Ascending aorta (tissue), 2 donors: ENCODE results near the gene PIEZO1. TPM values are rescaled to one million over a fixed set of nuclear protein-coding genes. Genes with fewer than 3 reads are reported as not detected.

ENCODE experiments used
- DNase-seq, 2 donors: peaks; one replicate each; pipeline ENCODE4 v3.0.0-alpha.2; 2019; ENCODE audit warnings: low spot score in 2 of 2
- H3K27ac ChIP-seq, 2 donors: fragments of 200-600 bp; sonication (generic); one replicate each; pipeline ENCODE4 v1.5.1; 2016 to 2017; ENCODE audit warnings: mild to moderate bottlenecking in 1 of 2
- H3K27me3 ChIP-seq: fragments of 200-600 bp; sonication (generic); one replicate; pipeline ENCODE4 v1.5.1; 2017
- H3K36me3 ChIP-seq, 2 donors: fragments of 200-600 bp; sonication (generic); one replicate each; pipeline ENCODE4 v1.5.1; 2016
- H3K4me1 ChIP-seq, 2 donors: fragments of 200-600 bp; sonication (generic); one replicate each; pipeline ENCODE4 v1.5.1; 2016 to 2017; ENCODE audit warnings: mild to moderate bottlenecking in 1 of 2
- H3K4me3 ChIP-seq, 2 donors: fragments of 200-600 bp; sonication (generic); one replicate each; pipeline ENCODE4 v1.5.1; 2016 to 2017; ENCODE audit warnings: mild to moderate bottlenecking in 1 of 2
- H3K9me3 ChIP-seq, 2 donors: fragments of 200-600 bp; sonication (generic); one replicate each; pipeline ENCODE4 v1.5.1; 2016
- CTCF ChIP-seq, 3 experiments: fragments of 200-600 bp in 2 of 3; fragments of 450-650 bp in 1 of 3; sonication (generic) in 2 of 3; IDR thresholded peaks; one replicate each; pipeline ENCODE4 v1.5.1; 2016 to 2019; ENCODE audit warnings: antibody characterized with exemption in 3 of 3, mild to moderate bottlenecking in 1 of 3, moderate library complexity in 1 of 3
- intact Hi-C: fragments of 100-400 bp; cut with DNase I; formaldehyde crosslinking; loops from one replicate; pipeline ENCODE4 v1.15.1; 2023
- total RNA-seq: library from RNA; depleted of rRNA; stranded (reverse); fragments of >200 nt; gene quantifications from one replicate; pipeline ENCODE4 v1.1.0, GENCODE V29; 2016

The PIEZO1 gene
- total RNA-seq, 1 donor from 2014 or later, result 428 TPM

GRCh38 chr16:88677721-88678120 lies 107.3 kb downstream of the PIEZO1 start:
- H3K36me3 ChIP-seq, result no peaks in the 10 kb centered on the region
- TF ChIP-seq CTCF (IDR thresholded peaks at IDR 0.05), result no peak
- no peaks in the 10 kb centered on the region for H3K4me1 ChIP-seq
- no peak overlapping the region for H3K4me3 ChIP-seq
- intact Hi-C loops, result no loop called here
- H3K27me3 ChIP-seq, result peaks cover 7% of the 10 kb centered on the region
- no peaks in the 10 kb centered on the region for H3K9me3 ChIP-seq
- no peak overlapping the region for H3K27ac ChIP-seq
- DNase-seq, result no peak

- Histone ChIP-seq H3K27me3 (peaks cover 7% of the 10 kb centered on the region), H3K27ac (no peak overlapping the region), H3K4me3 (no peak overlapping the region), H3K36me3 (no peaks in the 10 kb centered on the region), H3K9me3 (no peaks in the 10 kb centered on the region), H3K4me1 (no peaks in the 10 kb centered on the region)
- no peak for DNase-seq
- no peak for TF ChIP-seq CTCF (IDR thresholded peaks at IDR 0.05)
- intact Hi-C loops, result no loop called here
These were observed 108.3 kb downstream of the PIEZO1 start for GRCh38 chr16:88676502-88677242.

DNA sequence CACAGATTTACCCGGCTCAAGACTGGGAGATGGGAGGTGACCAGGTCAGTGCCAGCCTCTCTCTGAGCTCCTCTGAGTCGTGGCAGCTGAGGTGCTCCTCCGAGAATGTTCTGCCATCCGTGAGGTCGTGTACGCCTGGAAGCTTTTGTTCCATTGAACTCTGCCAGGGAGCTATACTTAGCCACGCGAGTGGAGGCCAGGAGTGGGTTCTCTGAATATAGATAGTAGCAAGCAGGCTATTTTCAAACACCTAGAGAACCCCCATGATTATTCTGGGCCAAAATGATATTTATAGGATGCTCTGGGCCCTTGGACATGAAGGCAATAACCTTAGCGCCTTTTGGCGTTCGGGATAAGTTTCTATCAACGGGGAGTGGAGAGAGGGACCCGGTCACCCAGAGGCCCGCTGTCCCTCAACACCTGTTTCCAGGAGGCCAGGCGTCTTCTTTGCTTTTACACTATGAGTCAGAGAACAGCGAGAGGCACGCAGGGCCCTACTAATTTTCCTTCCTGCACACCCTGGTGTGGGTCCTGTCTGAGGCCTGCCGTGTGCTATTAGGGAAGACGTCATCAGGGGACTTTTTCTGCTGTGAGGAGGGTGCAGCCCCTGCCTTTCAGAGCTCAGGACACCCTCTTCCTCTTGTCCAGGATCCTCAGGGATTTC lies 111.2 kb downstream of the PIEZO1 start:
- no peak overlapping the region for H3K27ac ChIP-seq
- peaks cover 7% of the 10 kb centered on the region for H3K27me3 ChIP-seq
- H3K9me3 ChIP-seq, result no peaks in the 10 kb centered on the region
- no peak for DNase-seq
- H3K4me3 ChIP-seq, result no peak overlapping the region
- intact Hi-C loops, result no loop called here
- TF ChIP-seq CTCF (IDR thresholded peaks at IDR 0.05), result no peak
- H3K36me3 ChIP-seq, result no peaks in the 10 kb centered on the region
- no peaks in the 10 kb centered on the region for H3K4me1 ChIP-seq

GRCh38 chr16:88672776-88673175 lies 112.2 kb downstream of the PIEZO1 start:
- intact Hi-C loops, result no loop called here
- Histone ChIP-seq H3K27me3 (peaks cover under 1% of the 10 kb centered on the region), H3K4me1 (no peaks in the 10 kb centered on the region), H3K27ac (no peak overlapping the region), H3K9me3 (no peaks in the 10 kb centered on the region), H3K36me3 (no peaks in the 10 kb centered on the region), H3K4me3 (no peak overlapping the region)
- TF ChIP-seq CTCF (IDR thresholded peaks at IDR 0.05), result no peak
- DNase-seq, result no peak

DNA sequence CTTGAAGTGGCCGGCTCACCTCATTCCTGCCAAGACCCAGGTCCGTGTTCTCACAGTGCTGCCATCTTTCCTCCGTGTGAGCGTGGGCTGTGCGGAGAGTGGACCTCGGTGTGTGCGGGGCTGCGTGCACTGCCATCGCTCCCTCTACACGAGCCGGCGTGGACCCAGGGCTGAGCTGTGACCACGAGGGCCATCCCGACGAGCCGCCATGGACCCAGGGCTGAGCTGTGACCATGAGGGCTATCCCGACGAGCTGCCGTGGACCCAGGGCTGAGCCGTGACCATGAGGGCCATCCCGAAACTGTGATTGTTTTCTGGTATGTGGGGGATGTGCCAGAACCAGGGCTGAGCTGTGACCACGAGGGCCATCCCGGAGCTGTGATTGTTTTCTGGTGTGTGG lies 113.2 kb downstream of the PIEZO1 start:
- H3K9me3 ChIP-seq, result no peaks in the 10 kb centered on the region
- intact Hi-C loops, result no loop called here
- no peak for DNase-seq
- no peak overlapping the region for H3K27ac ChIP-seq
- no peaks in the 10 kb centered on the region for H3K27me3 ChIP-seq
- H3K36me3 ChIP-seq, result no peaks in the 10 kb centered on the region
- no peak for TF ChIP-seq CTCF (IDR thresholded peaks at IDR 0.05)
- H3K4me1 ChIP-seq, result no peaks in the 10 kb centered on the region
- H3K4me3 ChIP-seq, result no peak overlapping the region
